8988T (cell line): ENCODE results near the gene NXNL1.

Source experiments
- DNase-seq: peaks from one replicate; pipeline ENCODE4 v3.0.0; 2011

Gene NXNL1

GRCh38 chr19:17415121-17415520 is 45.6 kb downstream of the NXNL1 start:
- DNase-seq = no peak

- DNase-seq = no peak
These were observed 46.6 kb downstream of the NXNL1 start for GRCh38 chr19:17414097-17414496.

GRCh38 chr19:17411801-17412200 is 48.9 kb downstream of the NXNL1 start:
- no peak for DNase-seq

DNA sequence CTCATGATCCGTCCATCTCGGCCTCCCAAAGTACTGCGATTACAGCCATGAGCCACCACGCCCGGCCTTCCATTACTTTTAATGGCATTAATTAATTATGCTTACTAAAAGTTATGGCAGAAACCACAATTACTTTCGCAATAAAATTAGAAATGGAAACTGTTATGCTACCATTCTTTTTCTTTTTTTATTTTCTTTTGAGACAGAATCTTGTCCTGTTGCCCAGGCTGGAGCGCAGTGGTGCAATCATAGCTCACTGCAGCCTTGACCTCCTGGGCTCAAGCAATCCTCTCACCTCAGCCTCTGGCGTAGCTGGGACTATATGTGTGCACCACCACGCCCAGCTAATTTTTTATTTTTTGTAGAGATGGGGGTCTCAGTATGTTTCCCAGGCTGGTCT is 50.7 kb downstream of the NXNL1 start:
- no peak for DNase-seq

DNA sequence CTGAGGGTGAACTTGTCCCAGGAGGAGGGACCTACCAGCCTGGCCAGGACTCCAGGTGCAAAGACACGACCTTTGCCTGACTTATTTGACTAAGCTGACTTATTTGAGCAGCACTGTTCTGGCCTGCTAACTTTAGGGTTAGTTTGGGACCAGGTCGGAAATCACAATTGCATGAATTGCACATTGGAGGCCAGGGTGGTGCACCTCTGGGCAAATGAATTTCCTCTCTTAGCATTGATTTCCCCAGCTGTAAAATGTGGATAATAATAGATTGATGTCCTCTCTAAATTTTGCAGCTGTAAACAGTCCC is 53.9 kb downstream of the NXNL1 start:
- no peak for DNase-seq

DNA sequence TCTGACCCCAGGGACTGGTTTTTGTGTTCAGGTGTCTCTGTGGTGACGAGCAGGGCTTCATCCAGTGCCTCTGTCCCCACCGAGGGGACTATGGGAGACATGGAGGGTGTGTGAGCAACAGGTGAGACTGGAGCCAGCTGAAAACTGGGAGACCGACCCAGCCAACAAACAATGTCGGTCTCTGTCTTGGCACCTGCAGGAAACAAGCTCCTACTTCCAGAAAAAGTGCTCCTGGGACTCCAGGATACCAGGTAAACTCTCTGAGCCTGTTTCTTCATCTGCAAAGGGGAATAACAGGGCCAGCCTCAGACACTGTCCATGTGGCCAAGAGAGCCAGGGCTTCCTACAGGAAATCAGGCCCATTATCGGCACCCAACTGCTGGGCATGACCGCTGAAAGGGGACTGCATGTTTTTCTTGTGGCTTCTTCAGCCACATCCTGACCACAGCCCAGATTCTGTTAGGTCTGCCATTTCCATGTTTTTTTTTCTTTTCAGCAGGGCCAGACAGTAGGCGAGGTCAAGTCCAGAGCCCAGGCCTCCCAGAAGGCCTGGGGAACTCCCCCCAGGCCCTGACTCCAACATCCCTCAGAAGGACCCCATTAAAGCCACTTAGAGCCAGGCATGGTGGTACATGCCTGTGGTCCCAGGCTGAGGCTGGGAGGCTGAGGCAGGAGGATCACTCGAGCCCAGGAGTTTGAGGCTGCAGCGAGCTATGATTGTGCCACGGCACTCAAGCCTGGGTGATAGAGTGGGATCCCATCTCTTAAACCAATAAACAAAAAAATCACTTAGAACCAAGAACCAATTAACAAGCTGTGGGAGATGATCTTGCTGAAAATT is 54.5 kb downstream of the NXNL1 start:
- DNase-seq = no peak
